AG04450 (cell line): ENCODE measurements around the gene CD28. TPM values are rescaled to one million over a fixed set of nuclear protein-coding genes. Genes with fewer than 3 reads are reported as not detected.

ENCODE experiments used
- CTCF ChIA-PET: fragments of 300-600, 350-600 bp; formaldehyde crosslinking; extraction: SDS; loops from one replicate; lab custom pipeline; 2022; ENCODE audit warnings: antibody characterized with exemption, inconsistent platforms; lab: Charles Lee
- POLR2A ChIA-PET: fragments of 350-600 bp; formaldehyde crosslinking; extraction: SDS; loops from one replicate; lab custom pipeline; 2021; ENCODE audit warnings: antibody characterized with exemption, inconsistent platforms; lab: Yijun Ruan, JAX
- DNase-seq: peaks from one replicate; pipeline ENCODE4 v3.0.0-alpha.2; 2011; ENCODE audit warnings: low read depth, low spot score
- H3K27ac ChIP-seq: one replicate; pipeline ENCODE4 v1.5.1; 2012; ENCODE audit warnings: low read depth, low read length, control low read depth
- H3K27me3 ChIP-seq: one replicate; pipeline ENCODE4 v1.6.0; 2012; ENCODE audit warnings: low read length; ENCODE audit not compliant: control insufficient read depth, insufficient read depth
- H3K4me3 ChIP-seq: 2 replicates; pipeline ENCODE4 v1.5.1; 2011; ENCODE audit warnings: mild to moderate bottlenecking, low read depth, low read length, control low read depth
- H3K9me3 ChIP-seq: 2 replicates; pipeline ENCODE4 v1.5.1; 2012; ENCODE audit warnings: low read length; ENCODE audit not compliant: control insufficient read depth, insufficient read depth
- CTCF ChIP-seq: IDR thresholded peaks from 2 replicates; pipeline ENCODE4 v1.5.1; 2011; ENCODE audit warnings: low read depth, low read length, control low read depth, inconsistent platforms
- polyA plus RNA-seq: library from polyadenylated mRNA; depleted of rRNA; stranded (reverse); fragments of >200 nt; gene quantifications from 2 replicates; pipeline ENCODE4 v1.2.3, GENCODE V29; 2011

CD28 gene
- polyA plus RNA-seq, 1 experiment: not detected

DNA sequence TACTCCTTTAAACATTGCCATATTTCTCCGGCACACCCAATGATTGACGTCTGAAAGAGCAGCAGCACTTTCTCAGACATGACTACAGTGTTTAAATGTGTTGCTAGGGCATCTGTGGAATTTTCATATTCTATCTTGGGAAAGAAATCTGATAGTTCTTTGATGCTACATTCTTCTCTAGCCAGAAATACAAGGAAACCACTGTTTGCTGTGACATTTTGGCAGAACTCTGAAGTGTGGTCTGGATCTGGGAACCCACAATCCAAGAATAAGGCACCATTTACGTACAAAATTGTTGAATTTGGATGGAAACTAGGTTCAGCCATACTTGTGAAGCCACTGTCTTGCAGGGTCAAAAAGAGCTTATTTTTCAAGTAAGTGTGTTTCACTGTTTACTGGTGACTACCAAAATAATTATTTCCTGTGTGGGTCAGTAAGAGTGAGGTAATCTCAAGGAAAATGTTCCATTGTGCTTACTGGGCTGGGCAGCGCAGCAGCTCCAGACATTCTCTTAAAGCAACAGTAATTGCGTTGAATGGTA is 21.3 kb upstream of the CD28 start:
- Histone ChIP-seq H3K27me3 (no peaks in the 10 kb centered on the region), H3K27ac (peak overlapping the region; percentile 62), H3K9me3 (no peaks in the 10 kb centered on the region), H3K4me3 (no peak overlapping the region)
- POLR2A ChIA-PET: interaction anchor here (1.0 kb wide), 1 partner anchor 99 kb away, joined by 4 read pairs; no protein-coding TSS in a partner anchor
- CTCF ChIA-PET: no interaction called here
- peak; percentile 66 for DNase-seq
- no peak for TF ChIP-seq CTCF

DNA sequence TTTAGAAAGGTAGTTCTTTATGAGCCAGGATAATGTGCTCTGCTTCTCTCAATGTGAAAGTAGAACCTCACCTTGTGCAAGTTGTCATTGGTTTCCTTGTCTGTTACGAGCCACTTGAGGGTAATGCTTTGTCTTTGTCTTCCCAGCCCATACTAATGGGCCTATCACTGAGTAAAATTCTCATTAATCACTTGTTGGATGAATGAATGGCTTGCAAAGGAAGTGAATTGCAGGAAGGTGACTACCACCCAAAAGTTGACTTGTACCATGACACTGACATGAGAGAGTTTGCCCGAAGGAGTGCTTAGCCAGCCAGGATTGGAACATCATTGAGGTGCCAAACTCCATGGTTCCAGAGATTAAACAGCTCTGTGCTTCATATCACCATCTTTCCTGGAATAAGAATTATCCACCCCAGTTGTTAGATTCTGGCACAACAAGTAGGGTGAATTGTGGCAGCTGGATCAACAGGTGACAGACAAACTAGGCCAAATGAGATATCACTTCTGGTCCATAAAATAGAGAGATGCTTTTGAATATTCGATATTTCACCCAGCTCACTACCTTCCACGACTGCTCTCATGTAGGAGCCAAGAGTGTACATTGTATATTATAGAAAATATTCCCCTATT is 20.5 kb upstream of the CD28 start:
- TF ChIP-seq CTCF: no peak
- ChIA-PET POLR2A (interaction anchor here (0.6 to 1.0 kb wide), 2 partner anchors 98 to 1135 kb away, joined by 4 to 5 read pairs; no protein-coding TSS in a partner anchor), CTCF (interaction anchor here (0.6 kb wide), 1 partner anchor 22 kb away, joined by 3 read pairs; no protein-coding TSS in a partner anchor)
- H3K27ac ChIP-seq: peak overlapping the region; percentile 11
- H3K4me3 ChIP-seq: no peak overlapping the region
- no peaks in the 10 kb centered on the region for H3K9me3 ChIP-seq
- no peaks in the 10 kb centered on the region for H3K27me3 ChIP-seq
- no peak for DNase-seq

DNA sequence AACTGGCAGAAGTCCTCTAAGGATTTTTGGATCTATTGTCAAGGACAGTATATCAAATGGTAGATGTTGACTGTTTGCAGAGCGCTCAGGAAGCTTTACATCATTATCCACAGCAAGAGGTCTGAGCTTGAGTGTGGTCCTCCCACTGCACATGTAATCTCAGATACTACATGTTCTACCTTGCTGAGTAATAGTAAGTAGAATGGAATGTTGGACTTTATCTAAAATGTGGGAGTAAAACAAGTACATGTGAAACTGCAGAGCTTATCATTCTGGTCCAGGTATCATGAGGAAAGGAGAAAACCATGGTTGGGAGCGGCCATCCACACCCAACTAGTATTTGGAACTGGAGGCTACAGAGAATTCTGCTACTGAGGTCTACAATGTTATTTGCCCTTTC is 19.3 kb upstream of the CD28 start:
- TF ChIP-seq CTCF: no peak
- POLR2A ChIA-PET: no interaction called here
- Histone ChIP-seq H3K27me3 (no peaks in the 10 kb centered on the region), H3K27ac (no peak overlapping the region), H3K9me3 (no peaks in the 10 kb centered on the region), H3K4me3 (no peak overlapping the region)
- CTCF ChIA-PET: no interaction called here
- no peak for DNase-seq

DNA sequence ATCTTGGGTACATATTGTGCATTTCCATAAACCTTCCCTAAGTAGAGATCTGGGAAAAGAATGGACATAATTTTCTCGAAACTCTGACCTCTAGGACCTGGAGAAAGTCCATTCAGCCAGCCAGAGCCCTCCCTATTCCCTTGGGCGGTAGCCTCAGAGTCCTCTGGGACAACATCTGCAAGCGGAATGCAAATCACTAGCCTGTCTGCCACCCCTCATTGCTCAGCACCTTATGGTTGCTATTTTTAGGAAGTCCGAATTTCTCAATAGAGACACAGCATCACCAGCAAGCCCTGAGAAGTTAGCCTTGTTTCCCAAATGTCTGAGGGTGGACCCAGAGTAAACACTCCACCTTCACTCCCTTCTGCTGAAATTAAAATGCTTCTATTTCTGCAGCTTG is 17.6 kb upstream of the CD28 start:
- CTCF ChIA-PET: no interaction called here
- no peak overlapping the region for H3K27ac ChIP-seq
- no peaks in the 10 kb centered on the region for H3K9me3 ChIP-seq
- TF ChIP-seq CTCF: no peak
- no peak for DNase-seq
- H3K27me3 ChIP-seq: no peaks in the 10 kb centered on the region
- POLR2A ChIA-PET: no interaction called here
- H3K4me3 ChIP-seq: no peak overlapping the region

DNA sequence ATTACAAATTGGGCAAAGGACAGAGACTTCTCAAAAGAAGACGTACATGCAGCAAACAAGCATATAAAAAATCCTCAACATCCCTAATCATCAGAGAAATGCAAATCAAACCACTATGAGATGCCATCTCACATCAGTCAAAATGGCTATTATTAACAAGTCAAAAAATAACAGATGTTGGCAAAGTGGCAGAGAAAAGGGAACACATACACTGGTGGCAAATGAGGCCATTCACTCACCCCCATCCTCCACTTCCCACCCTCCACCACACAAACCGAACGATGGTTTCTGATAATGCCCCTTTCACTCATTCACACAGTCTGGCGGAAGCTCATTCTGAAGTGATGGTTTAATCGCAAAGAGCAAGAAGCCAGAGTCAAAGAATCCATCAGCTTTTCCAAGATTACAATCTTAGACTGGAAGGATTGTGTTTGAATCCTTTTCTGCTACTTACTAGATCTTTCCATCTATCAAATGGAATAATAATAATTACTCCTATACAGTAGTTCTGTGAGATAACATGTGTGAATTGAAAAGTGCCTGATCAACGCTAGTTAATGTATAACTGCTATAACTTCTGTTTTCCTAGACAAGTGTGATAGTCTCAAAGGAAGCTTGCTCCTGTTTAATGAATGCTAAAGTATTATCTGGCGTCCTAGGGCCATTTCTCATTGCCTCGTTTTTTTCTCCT is 16.9 kb upstream of the CD28 start:
- H3K9me3 ChIP-seq: no peaks in the 10 kb centered on the region
- H3K27me3 ChIP-seq: no peaks in the 10 kb centered on the region
- no peak overlapping the region for H3K27ac ChIP-seq
- no peak overlapping the region for H3K4me3 ChIP-seq
- no peak for TF ChIP-seq CTCF
- ChIA-PET CTCF (no interaction called here), POLR2A (no interaction called here)
- no peak for DNase-seq
